GM12865 (cell line): ENCODE measurements around the gene CLIC5.

Experiments
- DNase-seq: peaks from one replicate; pipeline ENCODE4 v3.0.0; 2010; ENCODE audit warnings: low read depth
- H3K4me3 ChIP-seq: 2 replicates; pipeline ENCODE4 v1.5.1; 2011; ENCODE audit warnings: mild to moderate bottlenecking, low read depth, low read length, control low read depth
- TF ChIP-seq, protein P1 (sequence below): IDR thresholded peaks from 2 replicates; pipeline ENCODE4 v1.5.1; 2011; ENCODE audit warnings: low read length, control low read depth, low read depth, inconsistent platforms; ENCODE audit not compliant: insufficient read depth; ENCODE audit errors: missing control alignments

CLIC5 gene

DNA sequence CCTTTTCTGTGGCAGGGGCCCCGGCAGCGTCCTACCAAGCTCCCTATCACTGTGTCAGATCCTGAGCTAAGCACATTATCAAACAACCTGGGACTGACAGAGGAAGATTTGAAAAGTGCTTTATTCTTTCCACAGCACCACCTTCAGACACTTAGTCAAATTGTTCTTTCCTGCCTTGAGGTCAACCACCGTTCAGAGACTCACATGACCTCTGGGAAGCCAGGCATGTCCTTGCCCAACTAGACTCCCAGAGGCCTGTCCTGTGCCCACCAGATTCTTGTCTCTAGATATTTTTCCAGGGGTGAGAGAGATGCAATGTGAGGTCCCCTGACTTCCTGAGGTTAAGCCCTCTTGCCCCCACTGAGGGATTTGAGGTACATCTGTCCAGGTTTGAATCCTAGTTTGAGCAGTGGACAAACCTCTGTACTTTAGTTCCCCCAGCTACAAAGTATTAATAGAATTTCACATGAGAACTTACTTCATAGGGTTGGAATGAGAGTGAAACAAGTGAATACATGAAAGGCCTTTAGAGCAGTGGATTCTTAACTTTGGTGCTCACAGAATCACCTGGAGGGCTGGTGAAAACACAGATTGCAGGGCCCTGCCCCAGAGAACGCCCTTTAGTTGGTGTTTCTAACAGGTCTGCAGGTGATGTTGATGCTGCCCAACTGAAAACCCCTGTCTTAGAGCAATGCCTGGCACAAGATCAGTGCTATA is 179.8 kb downstream of the CLIC5 start:
- TF ChIP-seq, protein P1, sequence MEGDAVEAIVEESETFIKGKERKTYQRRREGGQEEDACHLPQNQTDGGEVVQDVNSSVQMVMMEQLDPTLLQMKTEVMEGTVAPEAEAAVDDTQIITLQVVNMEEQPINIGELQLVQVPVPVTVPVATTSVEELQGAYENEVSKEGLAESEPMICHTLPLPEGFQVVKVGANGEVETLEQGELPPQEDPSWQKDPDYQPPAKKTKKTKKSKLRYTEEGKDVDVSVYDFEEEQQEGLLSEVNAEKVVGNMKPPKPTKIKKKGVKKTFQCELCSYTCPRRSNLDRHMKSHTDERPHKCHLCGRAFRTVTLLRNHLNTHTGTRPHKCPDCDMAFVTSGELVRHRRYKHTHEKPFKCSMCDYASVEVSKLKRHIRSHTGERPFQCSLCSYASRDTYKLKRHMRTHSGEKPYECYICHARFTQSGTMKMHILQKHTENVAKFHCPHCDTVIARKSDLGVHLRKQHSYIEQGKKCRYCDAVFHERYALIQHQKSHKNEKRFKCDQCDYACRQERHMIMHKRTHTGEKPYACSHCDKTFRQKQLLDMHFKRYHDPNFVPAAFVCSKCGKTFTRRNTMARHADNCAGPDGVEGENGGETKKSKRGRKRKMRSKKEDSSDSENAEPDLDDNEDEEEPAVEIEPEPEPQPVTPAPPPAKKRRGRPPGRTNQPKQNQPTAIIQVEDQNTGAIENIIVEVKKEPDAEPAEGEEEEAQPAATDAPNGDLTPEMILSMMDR, result no peak
- H3K4me3 ChIP-seq, result no peak overlapping the region
- DNase-seq, result peak; percentile 13

DNA sequence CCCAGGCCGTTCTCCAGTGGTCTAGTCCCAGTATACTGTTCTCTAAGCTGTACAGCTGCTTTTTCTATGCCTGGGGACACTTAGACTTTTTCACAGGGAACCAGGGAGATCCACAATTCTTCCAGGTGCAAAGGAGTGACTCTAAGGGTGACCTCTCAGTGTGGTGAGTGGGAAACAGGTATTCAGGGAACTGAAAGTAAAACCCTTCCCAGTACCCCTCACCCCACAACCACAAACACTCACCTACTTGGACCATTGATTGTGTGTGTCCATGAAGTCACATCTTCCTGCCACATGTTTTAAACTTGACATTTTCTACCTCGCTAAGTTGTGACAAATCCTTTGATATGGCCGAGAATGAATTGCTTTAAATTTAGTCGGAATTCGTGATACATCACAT is 183.6 kb downstream of the CLIC5 start:
- DNase-seq, result no peak
- TF ChIP-seq, protein P1, result no peak
- H3K4me3 ChIP-seq, result no peak overlapping the region
